ACHN (cell line): Measurements from ENCODE around the gene TPM1.

Experiments
- DNase-seq: peaks from one replicate; pipeline ENCODE4 v3.0.0-alpha.2; 2015
- in situ Hi-C: cut with HindIII; loops from 2 replicates; pipeline ENCODE4 v1.10.0; 2017; ENCODE audit warnings: low sequenced_read_pairs, low pct_ligation_motif_present, low pct_unique_long_range_greater_than_20kb

Gene TPM1

GRCh38 chr15:63049783-63050371, 7.3 kb downstream of the TPM1 start:
- DNase-seq, result peak; percentile 20
- in situ Hi-C loops, result no loop called here

- peak; percentile 16 for DNase-seq
- in situ Hi-C loops, result no loop called here
Measured at GRCh38 chr15:63050731-63051155, 8.2 kb downstream of the TPM1 start.

- in situ Hi-C loops, result no loop called here
- DNase-seq, result peak; percentile 34
Measured at GRCh38 chr15:63051156-63052066, 8.9 kb downstream of the TPM1 start.

- in situ Hi-C loops, result no loop called here
- DNase-seq, result no peak
Measured at GRCh38 chr15:63052077-63052841, 9.7 kb downstream of the TPM1 start.

GRCh38 chr15:63052961-63053698, 10.6 kb downstream of the TPM1 start:
- in situ Hi-C loops, result no loop called here
- peak; percentile 37 for DNase-seq

GRCh38 chr15:63054281-63054683, 11.7 kb downstream of the TPM1 start:
- DNase-seq, result peak; percentile 42

GRCh38 chr15:63054985-63055384, 12.4 kb downstream of the TPM1 start:
- DNase-seq, result peak; percentile 43
- in situ Hi-C loops, result no loop called here

More at GRCh38 chr15:63054281-63054683, 11.7 kb downstream of the TPM1 start:
- in situ Hi-C loops, result no loop called here

- peak; percentile 18 for DNase-seq
- in situ Hi-C loops, result no loop called here
Measured at GRCh38 chr15:63056829-63057228, 14.3 kb downstream of the TPM1 start.

- in situ Hi-C loops, result no loop called here
- DNase-seq, result peak; percentile 36
Measured at GRCh38 chr15:63057468-63058345, 15.2 kb downstream of the TPM1 start.

- in situ Hi-C loops, result no loop called here
- DNase-seq, result no peak
Measured at GRCh38 chr15:63059075-63059474, 16.5 kb downstream of the TPM1 start.

- in situ Hi-C loops, result no loop called here
- DNase-seq, result no peak
Measured at GRCh38 chr15:63059573-63060216, 17.1 kb downstream of the TPM1 start.

GRCh38 chr15:63060699-63061098, 18.2 kb downstream of the TPM1 start:
- in situ Hi-C loops, result no loop called here
- DNase-seq, result peak; percentile 10

GRCh38 chr15:63061975-63062374, 19.4 kb downstream of the TPM1 start:
- in situ Hi-C loops, result no loop called here
- no peak for DNase-seq

GRCh38 chr15:63063164-63063756, 20.7 kb downstream of the TPM1 start:
- peak; percentile 10 for DNase-seq
- in situ Hi-C loops, result no loop called here

- DNase-seq, result no peak
- in situ Hi-C loops, result no loop called here
Measured at GRCh38 chr15:63063877-63064409, 21.4 kb downstream of the TPM1 start.
